A549 (cell line): ENCODE results near the gene C2orf68.

ENCODE experiments used
- CTCF ChIP-seq: fragments of >200 bp; sonication (Bioruptor Twin); formaldehyde crosslinking; IDR thresholded peaks from 3 replicates; pipeline ENCODE4 v1.5.1; 2016
- HMGXB4 ChIP-seq: fragments of 250-450 bp; sonication (Bioruptor Pico); IDR thresholded peaks from 2 replicates; pipeline ENCODE4 v1.5.0; 2021; ENCODE audit warnings: mild to moderate bottlenecking, moderate library complexity, borderline replicate concordance
- MAX ChIP-seq: IDR thresholded peaks from 2 replicates; pipeline ENCODE4 v1.6.1; 2012
- POLR2A ChIP-seq: IDR thresholded peaks from 2 replicates; pipeline ENCODE4 v1.6.1; 2012; ENCODE audit warnings: mild to moderate bottlenecking, low read length
- REST ChIP-seq: fragments of 200-600 bp; sonication (generic); IDR thresholded peaks from 2 replicates; pipeline ENCODE4 v1.6.1; 2016; ENCODE audit warnings: antibody characterized with exemption, mild to moderate bottlenecking, moderate library complexity
- RFX5 ChIP-seq: fragments of 450-650 bp; IDR thresholded peaks from 2 replicates; pipeline ENCODE4 v1.7.1; 2014; ENCODE audit warnings: antibody characterized with exemption, mild to moderate bottlenecking, moderate library complexity

GRCh38 chr2:85604568-85605339 lies 7.1 kb downstream of the C2orf68 start:
- TF ChIP-seq CTCF = no peak
- TF ChIP-seq REST = no peak
- no peak for TF ChIP-seq HMGXB4 (CRISPR knock-in tag)
- TF ChIP-seq RFX5 = no peak
- no peak for TF ChIP-seq MAX
- TF ChIP-seq POLR2A = no peak
